HepG2 (cell line): Measurements from ENCODE around the gene CTDP1. TPM values are rescaled to one million over a fixed set of nuclear protein-coding genes. Genes with fewer than 3 reads are reported as not detected.

Source experiments
- CENPX ChIP-seq: sonication (generic); formaldehyde crosslinking; IDR thresholded peaks from 2 replicates; pipeline ENCODE4 v1.9.0; 2021; ENCODE audit warnings: mild to moderate bottlenecking, missing genetic modification reagents, moderate library complexity
- FOXM1 ChIP-seq: sonication (generic); formaldehyde crosslinking; IDR thresholded peaks from 2 replicates; pipeline ENCODE4 v1.5.0; 2020; ENCODE audit warnings: missing genetic modification reagents
- GATAD1 ChIP-seq: IDR thresholded peaks from 2 replicates; pipeline ENCODE4 v1.6.1; 2016; ENCODE audit warnings: missing genetic modification reagents, missing compliant biosample characterization
- PRMT3 ChIP-seq: sonication (generic); formaldehyde crosslinking; IDR thresholded peaks from 2 replicates; pipeline ENCODE4 v1.8.1; 2022; ENCODE audit warnings: low read depth, mild to moderate bottlenecking, moderate library complexity, missing genetic modification reagents, borderline replicate concordance
- TFAP4 ChIP-seq: sonication (generic); IDR thresholded peaks from 2 replicates; pipeline ENCODE4 v1.6.1; 2016; ENCODE audit warnings: low read depth, borderline replicate concordance
- ZNF460 ChIP-seq: sonication (generic); formaldehyde crosslinking; IDR thresholded peaks from 2 replicates; pipeline ENCODE4 v1.5.1; 2020; ENCODE audit warnings: missing genetic modification reagents, mild to moderate bottlenecking, borderline replicate concordance
- polyA plus RNA-seq, 8 experiments: library from polyadenylated mRNA; depleted of rRNA in 3 of 8; stranded (reverse) in 7 of 8; unstranded in 1 of 8; fragments of >200 nt; fragmentation: Illumina TruSeq in 4 of 8; extraction: Trizol in 4 of 8; gene quantifications; 2 replicates each; pipeline versions ENCODE4 v1.2.1 to v1.2.3, GENCODE V29; 2011 to 2016; ENCODE audit warnings: low read depth in 4 of 8, missing spikeins in 1 of 8, mixed read lengths in 1 of 8; ENCODE audit not compliant: insufficient read depth in 1 of 8
- total RNA-seq, 5 experiments: library from RNA; depleted of rRNA; stranded (reverse); fragments of >200 nt; fragmentation: Illumina TruSeq; extraction: Trizol; gene quantifications; 2 replicates each; pipeline ENCODE4 v1.2.3, GENCODE V29; 2016; ENCODE audit warnings: low read depth in 1 of 5
- TF ChIP-seq, protein P1 (sequence below): sonication (generic); formaldehyde crosslinking; IDR thresholded peaks from 2 replicates; pipeline ENCODE4 v1.4.0; 2020; ENCODE audit warnings: missing genetic modification reagents

The CTDP1 gene
- total and polyA plus RNA-seq, 2 of the 13 experiments (the other 11 are each of a cell fraction or from before 2014, with no cell fraction given) = 6.9 to 11.0 TPM

DNA sequence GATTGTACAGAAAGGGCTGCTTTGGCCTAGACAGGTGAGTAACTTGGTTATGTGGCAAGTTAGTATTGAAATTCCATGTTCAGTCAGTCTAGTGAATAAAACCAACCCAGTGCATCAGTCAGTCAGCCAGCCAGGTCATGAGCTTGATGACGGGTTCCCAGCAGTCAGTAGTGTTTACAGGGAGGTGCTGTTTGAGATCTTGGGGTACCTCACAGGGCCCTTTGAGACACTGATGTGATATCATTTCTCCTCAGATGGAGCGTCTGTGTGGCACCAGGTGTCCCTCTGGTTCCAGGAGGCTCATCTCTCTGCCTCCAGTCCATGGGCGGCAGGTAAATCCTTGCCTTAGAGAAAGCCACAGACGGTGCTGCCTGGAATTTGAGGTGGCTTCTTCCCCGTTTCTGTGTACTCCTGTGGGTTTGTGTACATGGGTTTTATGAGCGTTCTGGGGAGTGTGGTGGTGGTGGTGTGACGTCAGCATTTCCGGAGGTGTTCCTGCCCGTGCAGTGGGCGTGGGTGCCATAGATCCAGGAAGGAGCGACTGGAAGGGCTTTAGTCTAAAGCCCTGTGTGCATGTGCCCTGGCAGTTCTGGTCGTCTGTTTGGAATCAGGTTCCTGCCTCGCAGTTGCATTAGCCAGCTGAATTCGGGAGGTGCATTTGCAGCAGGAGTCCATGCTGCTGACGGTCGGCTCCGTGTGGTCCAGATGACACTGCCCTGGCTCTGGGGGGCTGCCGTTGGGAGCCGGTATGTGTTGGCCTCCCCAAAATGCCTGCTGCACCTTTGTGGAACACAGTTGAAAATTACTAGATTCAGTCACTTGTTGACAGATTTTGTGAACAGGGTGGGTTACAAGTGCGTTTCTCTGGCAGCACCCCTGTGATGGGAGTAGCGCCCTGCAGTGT is 2.1 kb downstream of the CTDP1 start (continued):
- TF ChIP-seq, protein P1, sequence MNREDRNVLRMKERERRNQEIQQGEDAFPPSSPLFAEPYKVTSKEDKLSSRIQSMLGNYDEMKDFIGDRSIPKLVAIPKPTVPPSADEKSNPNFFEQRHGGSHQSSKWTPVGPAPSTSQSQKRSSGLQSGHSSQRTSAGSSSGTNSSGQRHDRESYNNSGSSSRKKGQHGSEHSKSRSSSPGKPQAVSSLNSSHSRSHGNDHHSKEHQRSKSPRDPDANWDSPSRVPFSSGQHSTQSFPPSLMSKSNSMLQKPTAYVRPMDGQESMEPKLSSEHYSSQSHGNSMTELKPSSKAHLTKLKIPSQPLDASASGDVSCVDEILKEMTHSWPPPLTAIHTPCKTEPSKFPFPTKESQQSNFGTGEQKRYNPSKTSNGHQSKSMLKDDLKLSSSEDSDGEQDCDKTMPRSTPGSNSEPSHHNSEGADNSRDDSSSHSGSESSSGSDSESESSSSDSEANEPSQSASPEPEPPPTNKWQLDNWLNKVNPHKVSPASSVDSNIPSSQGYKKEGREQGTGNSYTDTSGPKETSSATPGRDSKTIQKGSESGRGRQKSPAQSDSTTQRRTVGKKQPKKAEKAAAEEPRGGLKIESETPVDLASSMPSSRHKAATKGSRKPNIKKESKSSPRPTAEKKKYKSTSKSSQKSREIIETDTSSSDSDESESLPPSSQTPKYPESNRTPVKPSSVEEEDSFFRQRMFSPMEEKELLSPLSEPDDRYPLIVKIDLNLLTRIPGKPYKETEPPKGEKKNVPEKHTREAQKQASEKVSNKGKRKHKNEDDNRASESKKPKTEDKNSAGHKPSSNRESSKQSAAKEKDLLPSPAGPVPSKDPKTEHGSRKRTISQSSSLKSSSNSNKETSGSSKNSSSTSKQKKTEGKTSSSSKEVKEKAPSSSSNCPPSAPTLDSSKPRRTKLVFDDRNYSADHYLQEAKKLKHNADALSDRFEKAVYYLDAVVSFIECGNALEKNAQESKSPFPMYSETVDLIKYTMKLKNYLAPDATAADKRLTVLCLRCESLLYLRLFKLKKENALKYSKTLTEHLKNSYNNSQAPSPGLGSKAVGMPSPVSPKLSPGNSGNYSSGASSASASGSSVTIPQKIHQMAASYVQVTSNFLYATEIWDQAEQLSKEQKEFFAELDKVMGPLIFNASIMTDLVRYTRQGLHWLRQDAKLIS (CRISPR knock-in tag) = no peak
- no peak for TF ChIP-seq FOXM1 (CRISPR knock-in tag)
- no peak for TF ChIP-seq CENPX (CRISPR knock-in tag)
- no peak for TF ChIP-seq ZNF460 (CRISPR knock-in tag)
- TF ChIP-seq TFAP4 = no peak
- no peak for TF ChIP-seq GATAD1 (CRISPR knock-in tag)
- no peak for TF ChIP-seq PRMT3 (CRISPR knock-in tag)
- TF ChIP-seq, all 625 proteins: peak for 0
